ENCODE data around the gene LCA5.
"Not testable (repeated sequence)": the region's sequence is repeated elsewhere in the genome, so short reads cannot be mapped to it uniquely, and the experiment has no call there.

LCA5 gene

GRCh38 chr6:79536585-79536953 lies 661 bp downstream of the LCA5 start:
- no peak for DNase-seq

- not testable (repeated sequence) for DNase-seq
Measured at GRCh38 chr6:79529567-79529966, 7.7 kb downstream of the LCA5 start.

- DNase-seq, result no peak
Measured at GRCh38 chr6:79526897-79527296, 10.3 kb downstream of the LCA5 start.

- no peak for DNase-seq
Measured at GRCh38 chr6:79525272-79526100, 11.7 kb downstream of the LCA5 start.

- DNase-seq, result no peak
Measured at GRCh38 chr6:79524065-79524464, 13.2 kb downstream of the LCA5 start.

DNA sequence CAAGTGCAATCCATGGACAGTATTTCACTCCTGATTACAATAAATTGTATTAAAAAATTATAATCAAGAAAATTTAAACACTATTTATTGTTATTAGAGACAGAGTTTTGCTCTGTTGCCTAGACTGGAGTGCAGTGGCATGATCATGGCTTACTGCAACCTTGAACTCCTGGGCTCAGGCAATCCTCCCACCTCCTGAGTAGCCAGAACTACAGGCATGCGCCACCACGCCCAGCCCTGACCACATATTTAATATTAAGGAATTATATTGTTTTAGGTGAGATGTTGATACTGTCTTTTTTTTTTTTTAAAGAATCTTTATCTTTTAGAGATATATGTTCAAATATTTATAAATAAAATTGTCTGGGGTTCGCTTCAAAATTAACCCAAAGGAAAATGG lies 14.6 kb downstream of the LCA5 start:
- DNase-seq, result no peak

DNA sequence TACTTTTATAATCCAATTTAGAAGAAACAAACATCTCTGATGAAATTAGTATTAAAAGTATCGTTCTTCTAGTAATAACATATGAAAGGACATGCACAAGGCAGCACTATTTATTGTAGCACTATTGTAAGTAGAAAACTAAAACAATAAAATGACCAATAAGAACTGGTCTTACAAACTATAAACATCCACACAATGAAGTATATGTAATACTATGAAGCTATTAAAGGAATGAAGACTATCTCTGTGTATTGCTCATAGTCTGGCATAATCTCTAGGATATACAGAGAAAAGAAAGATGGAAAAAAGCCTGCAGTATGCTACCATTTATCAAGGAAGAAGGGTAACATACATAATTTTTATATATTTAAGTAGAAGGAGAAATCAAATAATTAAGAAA lies 16.7 kb downstream of the LCA5 start:
- DNase-seq, result no peak

- no peak for DNase-seq
Measured at GRCh38 chr6:79518842-79519241, 18.4 kb downstream of the LCA5 start.

DNA sequence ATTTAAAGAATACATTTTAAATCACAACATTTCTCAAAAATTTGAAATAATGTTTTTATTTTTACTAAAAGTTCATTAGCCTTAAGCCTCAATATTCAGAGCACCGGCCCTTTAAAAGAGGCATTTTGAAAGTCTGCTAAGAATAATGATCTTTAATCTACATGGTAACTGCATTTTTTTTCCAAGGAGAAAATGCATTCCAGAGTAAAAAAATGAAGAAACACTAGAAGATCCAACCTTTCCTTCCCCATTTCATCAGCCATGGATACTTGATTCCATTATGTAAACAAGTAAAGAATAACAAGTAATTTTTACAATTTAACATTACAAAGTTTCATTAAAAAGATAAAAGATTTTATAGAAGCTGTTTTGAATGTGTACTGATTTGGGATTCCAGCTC lies 21.8 kb downstream of the LCA5 start:
- no peak for DNase-seq

DNA sequence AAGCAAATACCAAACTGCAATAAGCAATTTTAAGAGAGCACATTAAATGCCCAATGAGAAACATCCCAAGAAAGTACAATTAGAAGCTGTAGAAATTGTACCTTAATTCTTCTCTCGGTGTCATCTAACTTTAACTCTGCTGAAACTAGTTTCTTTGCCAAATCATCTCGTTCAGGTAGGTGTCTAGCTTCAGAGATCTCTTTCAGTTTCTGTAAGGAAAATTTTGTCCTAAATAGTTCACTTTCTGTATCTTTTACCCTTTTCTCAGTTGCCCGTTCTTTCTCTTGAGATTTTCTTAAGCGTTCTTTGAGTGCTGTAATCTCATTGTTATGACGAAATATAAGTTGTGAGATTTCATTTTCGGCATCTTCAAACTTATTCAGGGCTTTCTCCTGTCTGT lies 24.1 kb downstream of the LCA5 start:
- DNase-seq, result no peak

DNA sequence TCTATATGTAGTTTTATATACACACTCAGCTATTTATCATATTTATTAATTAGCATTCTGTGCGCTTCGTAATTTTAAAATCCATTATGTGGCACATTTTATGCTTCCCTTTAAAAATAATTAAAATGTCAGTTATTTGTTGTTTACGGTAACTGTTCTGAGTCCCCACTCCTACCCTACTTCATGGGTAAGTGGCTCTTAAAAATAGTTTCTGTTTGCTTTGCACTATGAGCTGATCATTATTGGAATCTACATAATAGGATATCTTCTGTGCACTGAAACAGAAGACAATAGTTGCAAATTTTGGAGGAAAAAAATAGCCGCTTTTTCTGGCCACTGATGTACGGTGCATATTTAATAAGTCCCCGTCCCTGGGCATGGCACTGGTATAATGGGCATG lies 25.2 kb downstream of the LCA5 start:
- no peak for DNase-seq

GRCh38 chr6:79510707-79511106 lies 26.5 kb downstream of the LCA5 start:
- no peak for DNase-seq

GRCh38 chr6:79506251-79506650 lies 31.0 kb downstream of the LCA5 start:
- no peak for DNase-seq

DNA sequence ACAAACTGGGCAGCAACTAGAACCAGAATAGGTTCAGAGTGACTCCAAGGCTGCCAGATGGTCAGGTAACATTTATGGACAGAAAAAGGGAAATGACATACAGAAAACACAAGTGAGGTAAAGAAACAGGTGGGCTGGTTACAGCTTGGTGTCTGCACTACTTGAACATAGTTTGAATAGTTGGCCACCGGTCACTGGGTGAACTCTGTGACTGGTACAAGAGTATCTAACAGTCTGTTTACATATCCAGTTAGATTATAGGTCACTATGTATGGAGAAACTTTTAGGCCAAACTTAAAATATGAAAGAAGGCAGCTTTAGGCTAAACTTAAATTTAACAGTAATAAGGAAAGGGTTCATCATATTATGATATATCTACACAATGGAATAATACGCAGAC lies 32.9 kb downstream of the LCA5 start:
- DNase-seq, result no peak

GRCh38 chr6:79498842-79499241 lies 38.4 kb downstream of the LCA5 start:
- no peak for DNase-seq

DNA sequence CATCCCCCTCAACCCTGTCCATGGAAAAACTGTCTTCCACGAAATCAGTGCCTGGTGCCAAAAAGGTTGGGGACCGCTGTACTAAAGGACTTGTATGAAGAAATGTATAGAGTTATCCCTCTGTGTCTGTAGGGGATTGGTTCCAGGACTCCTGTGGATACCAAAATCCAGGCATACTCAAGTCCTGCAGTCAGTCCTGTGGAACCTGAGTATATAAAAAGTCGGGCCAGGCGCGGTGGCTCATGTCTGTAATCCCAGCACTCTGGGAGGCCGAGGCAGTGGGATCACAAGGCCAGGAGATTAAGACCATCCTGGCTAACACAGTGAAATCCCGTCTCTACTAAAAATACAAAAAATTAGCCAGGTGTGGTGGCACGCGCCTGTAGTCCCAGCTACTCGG lies 42.0 kb downstream of the LCA5 start:
- no peak for DNase-seq

DNA sequence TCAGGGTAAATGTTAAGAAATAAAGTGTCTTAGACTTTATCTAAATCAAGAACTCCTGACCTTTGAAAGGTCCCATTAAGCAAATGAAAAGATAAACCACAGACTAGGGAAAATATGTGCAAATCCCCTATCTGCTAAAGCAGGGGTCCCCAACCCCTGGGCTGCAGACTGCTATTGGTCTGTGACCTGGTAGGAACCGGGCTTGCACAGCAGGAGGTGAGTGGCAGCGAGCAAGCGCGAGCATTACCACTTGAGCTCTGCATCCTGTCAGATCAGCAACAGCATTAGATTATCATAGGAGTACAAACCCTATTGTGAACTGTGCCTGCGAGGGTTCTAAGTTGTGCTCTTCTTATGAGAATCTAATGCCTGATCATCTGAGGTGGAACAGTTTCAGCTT lies 42.4 kb downstream of the LCA5 start:
- DNase-seq, result no peak

DNA sequence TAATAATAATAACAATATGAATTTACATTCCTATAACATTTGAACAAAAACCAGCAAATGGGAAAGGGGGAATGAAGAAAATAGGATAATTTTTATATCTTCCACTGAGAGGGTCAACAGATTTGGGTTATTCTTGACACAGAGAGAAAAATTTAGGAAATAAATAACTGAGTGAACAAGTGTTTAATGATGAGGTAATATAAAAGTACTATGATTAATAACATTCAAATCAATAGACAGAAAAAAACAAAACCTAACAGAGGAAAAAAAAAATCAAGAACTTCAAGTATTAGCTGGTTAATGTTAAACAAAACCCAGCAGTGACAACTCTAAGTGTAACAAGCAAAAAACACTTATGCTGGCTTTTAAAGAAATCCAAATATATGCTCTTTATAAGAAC lies 66.5 kb downstream of the LCA5 start:
- no peak for DNase-seq

GRCh38 chr6:79469376-79470246 lies 67.6 kb downstream of the LCA5 start:
- no peak for DNase-seq

DNA sequence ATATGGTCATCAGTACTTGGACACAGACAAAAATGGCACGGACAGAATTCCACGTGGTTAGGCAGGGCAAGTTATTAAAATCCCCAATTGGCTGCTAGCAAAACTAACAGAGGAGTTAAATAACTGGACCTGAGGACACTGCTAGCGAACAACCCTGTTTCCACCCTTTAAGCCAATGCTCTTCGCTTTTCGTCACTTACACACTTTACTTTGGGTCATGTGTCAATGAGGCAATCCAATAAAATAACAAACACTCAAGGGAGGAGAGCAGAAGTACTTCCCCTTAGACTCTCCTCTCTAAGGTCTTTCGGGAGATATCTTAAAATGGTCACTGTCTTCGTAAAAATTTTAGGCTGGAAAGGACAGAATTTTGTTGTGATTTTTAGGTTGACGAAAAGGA lies 68.6 kb downstream of the LCA5 start:
- no peak for DNase-seq

- DNase-seq, result no peak
Measured at GRCh38 chr6:79468116-79468515, 69.1 kb downstream of the LCA5 start.

DNA sequence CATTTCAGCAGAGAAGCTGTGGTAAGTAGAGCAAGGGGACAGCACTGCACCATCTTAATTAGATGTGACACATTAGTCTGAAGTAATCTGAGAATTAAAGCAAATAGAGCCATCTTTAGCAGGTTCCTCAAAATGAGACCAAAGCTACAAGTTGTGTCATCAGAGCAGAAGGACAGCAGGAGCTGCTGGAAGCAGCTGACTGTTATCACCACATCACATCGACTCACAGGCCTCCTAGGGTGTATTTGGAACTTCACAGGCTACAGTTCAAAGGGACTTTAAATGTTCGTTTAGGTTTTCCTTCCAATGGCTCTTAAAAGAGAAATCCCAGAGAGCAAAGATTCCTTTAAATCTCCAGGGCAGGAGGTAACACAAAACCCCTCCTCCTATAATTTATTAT lies 69.5 kb downstream of the LCA5 start:
- no peak for DNase-seq

GRCh38 chr6:79466207-79466834 lies 70.9 kb downstream of the LCA5 start:
- no peak for DNase-seq

DNA sequence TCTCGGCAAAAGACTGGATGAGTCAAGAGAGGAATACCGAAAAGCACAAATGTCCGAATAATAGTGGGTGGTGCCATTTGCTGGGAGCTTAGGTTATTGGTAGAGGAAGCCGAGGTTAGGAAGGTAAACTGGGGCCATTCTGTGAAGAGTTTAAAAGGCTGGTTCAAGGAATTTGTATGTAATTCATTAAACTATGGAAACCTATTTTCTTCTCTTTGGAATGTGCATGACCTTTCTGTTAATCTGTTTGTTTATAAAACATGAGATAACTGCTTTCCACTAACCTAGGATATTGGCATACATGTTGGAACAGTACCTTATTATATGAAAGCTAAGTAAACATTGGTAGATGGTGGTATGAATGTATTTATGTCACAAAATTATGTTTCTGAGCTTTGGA lies 71.8 kb downstream of the LCA5 start:
- DNase-seq, result no peak
